K562 (cell line): ENCODE measurements around the gene SLC27A4. TPM values are rescaled to one million over a fixed set of nuclear protein-coding genes. Genes with fewer than 3 reads are reported as not detected.

ENCODE experiments used
- ATAC-seq: fragments of 200-7000 bp; cut with Tn5 transposase; 3 replicates; pipeline ENCODE4 v1.9.1; 2020; ENCODE audit warnings: moderate library complexity
- BruUV-seq: library from RNA; stranded (reverse); fragments of 400-500 nt; replicated peaks from 2 replicates; lab custom pipeline; 2021; lab: Mats Ljungman, UMichigan
- CTCF ChIA-PET: fragments of 300-600 bp; formaldehyde crosslinking; extraction: SDS; loops from one replicate; lab custom pipeline; 2021; ENCODE audit warnings: low intra/inter-chr PET ratio; lab: Yijun Ruan, JAX
- POLR2A ChIA-PET: fragments of 300-600, 350-650 bp; sonication (Branson Sonifier 250); formaldehyde crosslinking; extraction: SDS; loops from one replicate; lab custom pipeline; 2021; ENCODE audit warnings: antibody characterized with exemption, inconsistent platforms; lab: Yijun Ruan, JAX
- DNase-seq, 4 experiments: peaks; one replicate each; pipeline versions ENCODE4 v3.0.0 to v3.0.0-alpha.2; 2011 to 2018; ENCODE audit warnings: low spot score in 3 of 4, mixed read lengths in 3 of 4; ENCODE audit errors: extremely low read depth in 1 of 4
- FAIRE-seq: peaks from 2 replicates; lab custom pipeline; 2011; peaks lifted over from hg19 to GRCh38; lab: Jason Lieb, UNC
- H2AFZ ChIP-seq: 2 replicates; pipeline ENCODE4 v1.6.0; 2011; ENCODE audit warnings: low read depth, low read length, control low read depth, inconsistent platforms
- H3K27ac ChIP-seq: fragments of 200-600 bp; 3 replicates; pipeline ENCODE4 v1.8.0; 2011; ENCODE audit warnings: low read depth, mild to moderate bottlenecking, control low read depth, inconsistent platforms, low read length, moderate library complexity, mixed read lengths; ENCODE audit errors: extremely low read depth
- H3K27me3 ChIP-seq, 2 experiments: fragments of 300-600 bp in 1 of 2; 2 replicates in 1 of 2; 3 replicates in 1 of 2; pipeline versions ENCODE4 v1.6.0 to v1.8.0; 2011; ENCODE audit warnings: inconsistent platforms in 2 of 2, low read length in 2 of 2, mild to moderate bottlenecking in 1 of 2, mixed read lengths in 1 of 2, moderate library complexity in 1 of 2; ENCODE audit not compliant: control insufficient read depth in 2 of 2, insufficient read depth in 2 of 2
- H3K36me3 ChIP-seq: fragments of 300-600 bp; 3 replicates; pipeline ENCODE4 v1.8.0; 2011; ENCODE audit warnings: mild to moderate bottlenecking, low read length, inconsistent platforms; ENCODE audit not compliant: control insufficient read depth, insufficient read depth
- H3K4me1 ChIP-seq, 2 experiments: fragments of 200-600 bp in 1 of 2; replicated peaks in 1 of 2; 2 replicates in 1 of 2; 3 replicates in 1 of 2; pipeline versions ENCODE4 v1.5.1 to v1.8.0; 2011; ENCODE audit warnings: inconsistent platforms in 2 of 2, low read length in 2 of 2, mild to moderate bottlenecking in 1 of 2, mixed read lengths in 1 of 2, moderate library complexity in 1 of 2; ENCODE audit not compliant: control insufficient read depth in 2 of 2, insufficient read depth in 2 of 2
- H3K4me2 ChIP-seq: 2 replicates; pipeline ENCODE4 v1.6.1; 2011; ENCODE audit warnings: low read length, control low read depth, inconsistent platforms, mixed read lengths; ENCODE audit not compliant: insufficient read depth
- H3K4me3 ChIP-seq: fragments of 200-600 bp; sonication (generic), shearing (Covaris generic); 2 replicates; pipeline ENCODE4 v1.5.1; 2016; ENCODE audit warnings: control low read depth, inconsistent platforms
- H3K79me2 ChIP-seq: fragments of 200-600 bp; 3 replicates; pipeline ENCODE4 v1.8.0; 2011; ENCODE audit warnings: low read length, inconsistent platforms; ENCODE audit not compliant: control insufficient read depth, insufficient read depth
- H3K9ac ChIP-seq, 2 experiments: 2 replicates each; pipeline versions ENCODE4 v1.6.0 to v1.6.1; 2011; ENCODE audit warnings: low read depth in 2 of 2, low read length in 2 of 2, control low read depth in 1 of 2, inconsistent platforms in 1 of 2, mild to moderate bottlenecking in 1 of 2, mixed read lengths in 1 of 2; ENCODE audit not compliant: insufficient read depth in 1 of 2
- H3K9me1 ChIP-seq: one replicate; pipeline ENCODE4 v1.6.0; 2011; ENCODE audit warnings: inconsistent platforms, mild to moderate bottlenecking, low read length, moderate library complexity; ENCODE audit not compliant: control insufficient read depth, insufficient read depth
- H3K9me3 ChIP-seq: replicated peaks from 2 replicates; pipeline ENCODE4 v1.5.1; 2011; ENCODE audit warnings: low read depth, low read length, inconsistent platforms; ENCODE audit not compliant: control insufficient read depth, insufficient read depth
- H4K20me1 ChIP-seq: replicated peaks from 2 replicates; pipeline ENCODE4 v1.6.1; 2011; ENCODE audit warnings: low read length, inconsistent platforms, mixed read lengths; ENCODE audit not compliant: control insufficient read depth, insufficient read depth
- CREBBP ChIP-seq: IDR thresholded peaks from one replicate; pipeline ENCODE4 v1.6.1; 2012; ENCODE audit warnings: low read depth, mild to moderate bottlenecking, control low read depth, inconsistent platforms, low read length
- EHMT2 ChIP-seq: fragments of 450-650 bp; IDR thresholded peaks from 2 replicates; pipeline ENCODE4 v1.6.1; 2018; ENCODE audit warnings: antibody characterized with exemption
- HNRNPL ChIP-seq: fragments of 200-400 bp; formaldehyde crosslinking; IDR thresholded peaks from 2 replicates; pipeline ENCODE4 v1.6.1; 2017; ENCODE audit warnings: low read depth, mild to moderate bottlenecking, low read length
- MEF2D ChIP-seq: conservative IDR thresholded peaks from 2 replicates; pipeline ENCODE4 v1.6.1; 2016; ENCODE audit warnings: low read depth, missing genetic modification characterization, missing compliant biosample characterization
- MYBL2 ChIP-seq, 2 experiments: fragments of 450-650 bp in 1 of 2; sonication (generic) in 1 of 2; formaldehyde crosslinking in 1 of 2; IDR thresholded peaks; 2 replicates each; pipeline versions ENCODE4 v1.6.1 to v1.8.1; 2017 to 2022; ENCODE audit warnings: borderline replicate concordance in 1 of 2, inconsistent platforms in 1 of 2, low read depth in 1 of 2, mild to moderate bottlenecking in 1 of 2, missing genetic modification reagents in 1 of 2, moderate library complexity in 1 of 2
- NR2C2 ChIP-seq, 2 experiments: fragments of 200-800 bp in 1 of 2; sonication (Bioruptor generic) in 1 of 2; sonication (generic) in 1 of 2; formaldehyde crosslinking in 1 of 2; IDR thresholded peaks; 2 replicates each; pipeline versions ENCODE4 v1.6.1 to v1.8.0; 2016 to 2022; ENCODE audit warnings: mild to moderate bottlenecking in 1 of 2, missing compliant biosample characterization in 1 of 2, missing genetic modification characterization in 1 of 2, missing genetic modification reagents in 1 of 2
- POLR2A ChIP-seq: fragments of 450-650 bp; conservative IDR thresholded peaks from 2 replicates; pipeline ENCODE4 v1.6.1; 2016
- POU5F1 ChIP-seq: fragments of 150-350 bp; IDR thresholded peaks from 2 replicates; pipeline ENCODE4 v1.6.1; 2014; ENCODE audit warnings: borderline replicate concordance, low read length, low read depth, mild to moderate bottlenecking; ENCODE audit not compliant: partially characterized antibody
- SMARCC2 ChIP-seq: fragments of 450-650 bp; IDR thresholded peaks from 2 replicates; pipeline ENCODE4 v1.6.1; 2017; ENCODE audit warnings: antibody characterized with exemption, moderate library complexity, mild to moderate bottlenecking, low read depth
- SRSF3 ChIP-seq: fragments of 200-400 bp; formaldehyde crosslinking; IDR thresholded peaks from 2 replicates; pipeline ENCODE4 v1.6.1; 2016; ENCODE audit warnings: mild to moderate bottlenecking, low read length, moderate library complexity; ENCODE audit not compliant: insufficient read depth
- ZBED1 ChIP-seq: IDR thresholded peaks from 2 replicates; pipeline ENCODE4 v1.6.1; 2014
- ZKSCAN1 ChIP-seq: fragments of 150-350 bp; IDR thresholded peaks from 2 replicates; pipeline ENCODE4 v1.6.1; 2016; ENCODE audit warnings: low read depth, low read length
- ZNF217 ChIP-seq: sonication (generic); formaldehyde crosslinking; IDR thresholded peaks from 2 replicates; pipeline ENCODE4 v1.8.0; 2022; ENCODE audit warnings: mild to moderate bottlenecking, missing genetic modification reagents
- ZNF57 ChIP-seq: fragments of 450-650 bp; formaldehyde crosslinking; IDR thresholded peaks from 2 replicates; pipeline ENCODE4 v1.4.0; 2020; ENCODE audit warnings: mild to moderate bottlenecking, moderate library complexity
- WGBS: fragments of 100-300 bp; shearing (Covaris generic); methylation state at CpG from one replicate; pipeline ENCODE4 v1.1.6; 2016; ENCODE audit warnings: low coverage, mixed read lengths; ENCODE audit not compliant: insufficient coverage; ENCODE audit errors: missing lambda C conversion rate; 5-methylcytosine and 5-hydroxymethylcytosine counted together
- in situ Hi-C: fragments of 300-500 bp; cut with MboI; formaldehyde crosslinking; loops from 4 replicates; pipeline ENCODE4 v1.15.0; 2018; ENCODE audit warnings: inconsistent platforms, mixed read lengths
- intact Hi-C: fragments of 100-400 bp; cut with micrococcal nuclease; formaldehyde crosslinking; loops from 2 replicates; pipeline ENCODE4 v1.14.2; 2022
- polyA plus RNA-seq, 8 experiments: library from polyadenylated mRNA; depleted of rRNA in 4 of 8; stranded (reverse) in 5 of 8; unstranded in 3 of 8; fragments of >200 nt; fragmentation: Nextera tagmentation in 2 of 8; fragmentation: Illumina TruSeq in 1 of 8; extraction: Ambion mirVana in 2 of 8; extraction: Trizol in 1 of 8; gene quantifications; 2 replicates each; pipeline versions ENCODE4 v1.2.1 to v1.2.3, GENCODE V29; 2011 to 2014; ENCODE audit warnings: inconsistent platforms in 1 of 8, missing spikeins in 1 of 8
- total RNA-seq, 7 experiments: library from RNA; depleted of rRNA in 6 of 7; stranded (reverse); fragments of >200 nt in 6 of 7; fragmentation: Illumina TruSeq in 2 of 7; extraction: Trizol in 2 of 7; gene quantifications; 2 replicates each; pipeline versions ENCODE4 v1.2.1 to v1.2.3, GENCODE V29; 2011 to 2021; ENCODE audit warnings: low replicate concordance in 1 of 7
- TF ChIP-seq, protein P1 (sequence below): sonication (generic); formaldehyde crosslinking; IDR thresholded peaks from 2 replicates; pipeline ENCODE4 v1.8.1; 2023; ENCODE audit warnings: missing genetic modification reagents, mild to moderate bottlenecking, borderline replicate concordance
- TF ChIP-seq, protein P2 (sequence below), 2 experiments: fragments of 450-650 bp in 1 of 2; sonication (generic) in 1 of 2; formaldehyde crosslinking; conservative IDR thresholded peaks; 2 replicates each; pipeline versions ENCODE4 v1.4.0 to v1.8.1; 2020 to 2022; ENCODE audit warnings: mild to moderate bottlenecking in 1 of 2, missing genetic modification reagents in 1 of 2
- TF ChIP-seq, protein P3 (sequence below): sonication (generic); formaldehyde crosslinking; IDR thresholded peaks from 2 replicates; pipeline ENCODE4 v1.8.0; 2022; ENCODE audit warnings: mild to moderate bottlenecking, missing genetic modification reagents

The SLC27A4 gene
- total and polyA plus RNA-seq, 9 of the 15 experiments (the other 6 are each of a cell fraction or from before 2014, with no cell fraction given), result 0.25 to 35.7 (median 14.0) TPM

DNA sequence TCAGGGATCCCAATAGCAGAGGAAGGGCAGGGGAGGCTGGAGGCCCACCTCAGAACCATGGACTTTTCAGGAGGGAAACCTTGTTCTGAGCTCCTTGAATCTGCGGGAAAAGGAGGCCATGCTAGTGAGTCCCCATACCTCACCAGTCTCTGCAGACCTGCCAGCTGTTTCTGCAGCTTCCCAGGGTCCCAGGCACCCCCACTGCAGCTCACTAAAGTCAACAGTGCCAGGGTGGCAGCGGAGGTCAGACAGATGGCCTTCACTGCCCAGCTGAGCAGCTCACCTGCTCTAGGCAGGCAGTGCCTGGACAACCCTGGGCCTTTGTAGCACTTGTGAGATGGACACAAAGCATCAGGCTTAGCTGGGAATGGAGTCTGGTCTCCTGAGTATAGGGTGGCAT lies 4.4 kb upstream of the SLC27A4 start:
- no peaks in the 10 kb centered on the region for H3K27me3 ChIP-seq
- no TSS peak for BruUV-seq
- FAIRE-seq (no peak), ATAC-seq (no peak), DNase-seq (peak in 2 of 4 experiments; percentile 22 to 26)
- no peak overlapping the region for H2AFZ ChIP-seq
- intact Hi-C loops, result no loop called here
- H3K9me3 ChIP-seq, result no peaks in the 10 kb centered on the region
- H3K9ac ChIP-seq, result peak overlapping the region in 1 of 2 experiments; percentile 62; a peak in 2 of 4 replicates
- CTCF ChIA-PET, result no interaction called here
- no peak overlapping the region for H3K27ac ChIP-seq
- no peak overlapping the region for H3K4me3 ChIP-seq
- no peaks in the 10 kb centered on the region for H3K9me1 ChIP-seq
- peaks cover 53% of the 10 kb centered on the region for H3K36me3 ChIP-seq
- WGBS, result 87% methylated on average over 2 of the region's 2 CpGs
- H3K4me2 ChIP-seq, result no peak overlapping the region
- H3K4me1 ChIP-seq, result peaks cover 6 to 17% of the 10 kb centered on the region in 2 experiments; a peak in 4 of 5 replicates
- POLR2A ChIA-PET, result interaction anchor here (0.6 to 6.4 kb wide), 16 partner anchors 8 to 361 kb away, joined by 3 to 51 read pairs (median 4); partner anchors contain the start of gene COQ4
- in situ Hi-C loops, result no loop called here
- peaks cover 3% of the 10 kb centered on the region; the same call in 1 of the 2 replicates for H4K20me1 ChIP-seq
- H3K79me2 ChIP-seq, result peaks cover 10% of the 10 kb centered on the region
- no peak for TF ChIP-seq ZNF57 (CRISPR knock-in tag)
- TF ChIP-seq NR2C2 (CRISPR knock-in tag; IDR thresholded peaks at IDR 0.05), result 0 out of 2 replicates have a peak, but pooled peaks have one; percentile 24
- TF ChIP-seq NR2C2 (tag; IDR thresholded peaks at IDR 0.05), result no peak
- TF ChIP-seq CREBBP, result no peak
- TF ChIP-seq SMARCC2, result no peak
- no peak for TF ChIP-seq MYBL2 (IDR thresholded peaks at IDR 0.05; ENCODE audit: low read depth)
- no peak for TF ChIP-seq MYBL2 (CRISPR knock-in tag; IDR thresholded peaks at IDR 0.05; ENCODE audit: borderline replicate concordance)
- TF ChIP-seq, protein P1, sequence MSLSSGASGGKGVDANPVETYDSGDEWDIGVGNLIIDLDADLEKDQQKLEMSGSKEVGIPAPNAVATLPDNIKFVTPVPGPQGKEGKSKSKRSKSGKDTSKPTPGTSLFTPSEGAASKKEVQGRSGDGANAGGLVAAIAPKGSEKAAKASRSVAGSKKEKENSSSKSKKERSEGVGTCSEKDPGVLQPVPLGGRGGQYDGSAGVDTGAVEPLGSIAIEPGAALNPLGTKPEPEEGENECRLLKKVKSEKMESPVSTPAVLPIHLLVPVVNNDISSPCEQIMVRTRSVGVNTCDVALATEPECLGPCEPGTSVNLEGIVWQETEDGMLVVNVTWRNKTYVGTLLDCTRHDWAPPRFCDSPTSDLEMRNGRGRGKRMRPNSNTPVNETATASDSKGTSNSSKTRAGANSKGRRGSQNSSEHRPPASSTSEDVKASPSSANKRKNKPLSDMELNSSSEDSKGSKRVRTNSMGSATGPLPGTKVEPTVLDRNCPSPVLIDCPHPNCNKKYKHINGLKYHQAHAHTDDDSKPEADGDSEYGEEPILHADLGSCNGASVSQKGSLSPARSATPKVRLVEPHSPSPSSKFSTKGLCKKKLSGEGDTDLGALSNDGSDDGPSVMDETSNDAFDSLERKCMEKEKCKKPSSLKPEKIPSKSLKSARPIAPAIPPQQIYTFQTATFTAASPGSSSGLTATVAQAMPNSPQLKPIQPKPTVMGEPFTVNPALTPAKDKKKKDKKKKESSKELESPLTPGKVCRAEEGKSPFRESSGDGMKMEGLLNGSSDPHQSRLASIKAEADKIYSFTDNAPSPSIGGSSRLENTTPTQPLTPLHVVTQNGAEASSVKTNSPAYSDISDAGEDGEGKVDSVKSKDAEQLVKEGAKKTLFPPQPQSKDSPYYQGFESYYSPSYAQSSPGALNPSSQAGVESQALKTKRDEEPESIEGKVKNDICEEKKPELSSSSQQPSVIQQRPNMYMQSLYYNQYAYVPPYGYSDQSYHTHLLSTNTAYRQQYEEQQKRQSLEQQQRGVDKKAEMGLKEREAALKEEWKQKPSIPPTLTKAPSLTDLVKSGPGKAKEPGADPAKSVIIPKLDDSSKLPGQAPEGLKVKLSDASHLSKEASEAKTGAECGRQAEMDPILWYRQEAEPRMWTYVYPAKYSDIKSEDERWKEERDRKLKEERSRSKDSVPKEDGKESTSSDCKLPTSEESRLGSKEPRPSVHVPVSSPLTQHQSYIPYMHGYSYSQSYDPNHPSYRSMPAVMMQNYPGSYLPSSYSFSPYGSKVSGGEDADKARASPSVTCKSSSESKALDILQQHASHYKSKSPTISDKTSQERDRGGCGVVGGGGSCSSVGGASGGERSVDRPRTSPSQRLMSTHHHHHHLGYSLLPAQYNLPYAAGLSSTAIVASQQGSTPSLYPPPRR (CRISPR knock-in tag), result no peak
- TF ChIP-seq HNRNPL, result no peak
- no peak for TF ChIP-seq SRSF3
- TF ChIP-seq, protein P2, sequence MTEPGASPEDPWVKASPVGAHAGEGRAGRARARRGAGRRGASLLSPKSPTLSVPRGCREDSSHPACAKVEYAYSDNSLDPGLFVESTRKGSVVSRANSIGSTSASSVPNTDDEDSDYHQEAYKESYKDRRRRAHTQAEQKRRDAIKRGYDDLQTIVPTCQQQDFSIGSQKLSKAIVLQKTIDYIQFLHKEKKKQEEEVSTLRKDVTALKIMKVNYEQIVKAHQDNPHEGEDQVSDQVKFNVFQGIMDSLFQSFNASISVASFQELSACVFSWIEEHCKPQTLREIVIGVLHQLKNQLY (CRISPR knock-in tag; conservative IDR thresholded peaks at IDR 0.05), result no peak
- no peak for TF ChIP-seq EHMT2
- no peak for TF ChIP-seq POU5F1
- peak; percentile 56; the same call in 1 of the 2 replicates for TF ChIP-seq ZNF217 (CRISPR knock-in tag)
- peak; percentile 26; the same call in 1 of the 2 replicates for TF ChIP-seq POLR2A
- no peak for TF ChIP-seq MEF2D
- TF ChIP-seq ZKSCAN1, result 0 out of 2 replicates have a peak, but pooled peaks have one; percentile 32
- TF ChIP-seq, protein P3, sequence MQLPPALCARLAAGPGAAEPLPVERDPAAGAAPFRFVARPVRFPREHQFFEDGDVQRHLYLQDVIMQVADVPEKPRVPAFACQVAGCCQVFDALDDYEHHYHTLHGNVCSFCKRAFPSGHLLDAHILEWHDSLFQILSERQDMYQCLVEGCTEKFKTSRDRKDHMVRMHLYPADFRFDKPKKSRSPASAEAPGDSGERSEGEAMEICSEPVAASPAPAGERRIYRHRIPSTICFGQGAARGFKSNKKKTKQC, result no peak
- TF ChIP-seq ZBED1, result no peak
